Uterus (tissue), 2 donors: ENCODE results near the gene PAX4.

Experiments
- CTCF ChIP-seq, 4 experiments: fragments of 200-600 bp in 2 of 4; fragments of 450-650 bp in 2 of 4; sonication (generic) in 2 of 4; IDR thresholded peaks; one replicate each; pipeline ENCODE4 v1.5.1; 2016 to 2019; ENCODE audit warnings: antibody characterized with exemption in 4 of 4, mild to moderate bottlenecking in 2 of 4, moderate library complexity in 1 of 4
- POLR2A ChIP-seq, 2 donors: fragments of 450-650 bp; IDR thresholded peaks; one replicate each; pipeline ENCODE4 v1.6.1; 2016; ENCODE audit warnings: antibody characterized with exemption in 2 of 2, mild to moderate bottlenecking in 1 of 2, moderate library complexity in 1 of 2

GRCh38 chr7:127644484-127644883 lies 26.5 kb upstream of the PAX4 start:
- TF ChIP-seq POLR2A (IDR thresholded peaks at IDR 0.05) = no peak
- no peak for TF ChIP-seq CTCF (IDR thresholded peaks at IDR 0.05)
